Kidney capillary endothelial cell (primary cell): ENCODE results near the gene PITPNM3.

Experiments used
- DNase-seq: peaks from one replicate; pipeline ENCODE4 v3.0.0-alpha.2; 2018; ENCODE audit warnings: low spot score

Gene PITPNM3

DNA sequence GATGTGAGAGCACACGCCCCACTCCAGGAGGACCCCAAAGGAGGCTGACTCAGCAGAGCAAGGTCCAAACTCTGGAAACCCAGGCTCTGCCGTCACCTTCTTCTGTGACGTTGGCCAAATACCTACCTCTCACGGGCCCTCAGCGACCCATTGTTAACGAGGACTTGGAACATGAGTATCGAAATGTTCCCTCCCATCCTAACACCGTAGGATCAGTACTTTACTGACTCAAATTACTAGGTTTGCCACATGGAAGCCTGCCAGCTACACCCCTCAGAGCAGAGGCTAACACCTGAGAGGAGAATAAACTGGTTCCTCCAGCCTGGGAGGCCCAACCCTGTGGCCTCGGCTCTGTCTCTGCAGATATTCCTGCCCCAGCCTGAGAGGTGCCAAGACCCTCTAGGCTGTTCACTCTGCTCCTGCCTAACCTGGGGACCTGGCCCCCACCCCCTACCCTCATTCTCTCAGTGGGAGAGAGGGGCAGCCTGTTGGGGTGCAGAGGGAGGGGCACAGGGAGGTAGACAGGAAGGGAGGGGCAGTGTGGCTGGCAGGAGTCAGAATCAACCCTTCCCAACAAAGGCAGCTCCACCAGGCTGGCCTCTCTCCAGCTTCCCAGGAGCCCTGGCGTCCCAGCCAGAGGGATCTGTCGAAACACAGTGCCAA is 4.4 kb downstream of the PITPNM3 start:
- DNase-seq = no peak

DNA sequence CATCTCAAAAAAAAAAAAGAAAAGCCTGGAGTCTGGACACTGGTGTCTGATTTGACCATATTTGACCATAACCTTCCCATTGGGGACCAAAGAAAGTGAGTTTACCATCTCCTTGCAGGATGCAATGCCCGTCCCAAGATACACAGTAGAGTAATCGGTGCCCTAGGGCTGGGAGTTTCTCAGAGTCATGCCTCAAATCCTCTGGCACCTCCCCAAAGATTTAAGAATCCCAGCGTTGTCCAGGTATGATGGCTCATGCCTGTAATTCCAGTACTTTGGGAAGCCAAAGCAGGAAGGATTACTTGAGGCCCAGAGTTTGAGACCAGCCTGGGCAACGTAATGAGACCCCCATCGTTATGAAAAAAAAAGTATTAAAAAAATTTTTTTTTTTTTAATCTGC is 5.0 kb downstream of the PITPNM3 start:
- no peak for DNase-seq

DNA sequence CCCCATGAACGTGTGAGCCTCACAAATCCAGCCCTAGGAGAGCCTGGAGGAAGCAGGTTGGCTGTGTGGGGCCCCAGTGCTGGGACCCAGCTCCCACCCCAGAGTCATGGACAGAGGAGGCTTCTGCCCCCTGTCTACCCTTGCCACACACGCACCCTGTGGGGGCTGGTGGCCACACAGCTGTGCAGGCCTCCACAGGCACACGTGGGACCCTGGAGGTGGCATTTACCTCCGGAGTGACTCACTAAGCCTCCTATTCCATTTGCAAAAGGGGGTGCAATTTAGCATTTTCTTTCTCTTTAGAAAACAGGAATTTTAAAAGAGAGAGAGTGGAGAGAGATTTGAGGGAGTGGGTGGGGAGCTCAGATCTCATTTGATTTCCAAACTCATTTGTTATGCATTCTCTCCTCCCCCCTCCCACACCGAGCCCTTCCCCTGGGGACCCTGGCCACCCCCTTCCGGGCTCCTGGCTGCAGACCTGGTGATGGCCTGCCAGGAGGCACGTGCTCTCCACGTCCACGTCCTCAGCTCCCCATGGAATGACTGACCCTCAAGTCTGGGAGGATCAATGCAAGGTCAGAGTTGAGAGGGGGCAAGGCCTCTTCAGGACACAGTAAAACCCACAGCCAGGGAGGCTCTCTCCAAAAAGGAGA is 6.8 kb downstream of the PITPNM3 start:
- no peak for DNase-seq

DNA sequence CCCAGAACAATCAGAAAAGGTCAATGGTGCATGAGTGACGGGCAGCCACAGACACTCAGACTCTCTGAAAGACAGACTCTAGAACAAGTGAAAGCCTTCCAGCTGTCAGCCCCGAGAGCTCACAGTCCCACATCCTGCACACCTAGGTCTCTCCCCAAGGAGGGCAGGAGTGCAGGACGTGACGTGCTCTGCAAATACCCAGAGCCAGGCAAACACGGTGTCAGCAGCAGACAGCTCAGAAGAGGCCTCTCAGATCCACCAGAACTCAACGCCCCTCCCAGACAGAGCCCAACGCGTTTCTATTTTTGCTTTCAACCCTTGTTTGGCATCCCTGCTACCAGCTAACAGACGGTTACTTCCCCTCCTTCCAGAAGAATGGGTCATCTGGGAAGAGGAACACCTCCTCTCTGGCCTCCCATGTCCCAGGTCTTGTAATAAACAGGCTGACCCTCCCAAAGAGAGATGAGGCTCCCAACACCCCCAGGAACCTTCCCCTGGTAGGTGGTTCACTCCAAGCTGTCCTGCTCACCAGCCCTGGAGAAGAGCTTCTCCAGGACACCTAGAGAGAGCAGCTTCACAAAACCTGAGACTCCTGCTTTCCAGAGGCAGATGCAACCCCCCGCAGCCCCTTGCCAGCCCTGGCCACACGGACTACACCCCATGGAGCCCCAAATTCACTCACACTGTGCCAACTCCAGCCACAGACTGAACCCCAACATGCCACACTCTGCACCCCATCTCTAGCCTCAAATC is 7.6 kb downstream of the PITPNM3 start:
- no peak for DNase-seq

DNA sequence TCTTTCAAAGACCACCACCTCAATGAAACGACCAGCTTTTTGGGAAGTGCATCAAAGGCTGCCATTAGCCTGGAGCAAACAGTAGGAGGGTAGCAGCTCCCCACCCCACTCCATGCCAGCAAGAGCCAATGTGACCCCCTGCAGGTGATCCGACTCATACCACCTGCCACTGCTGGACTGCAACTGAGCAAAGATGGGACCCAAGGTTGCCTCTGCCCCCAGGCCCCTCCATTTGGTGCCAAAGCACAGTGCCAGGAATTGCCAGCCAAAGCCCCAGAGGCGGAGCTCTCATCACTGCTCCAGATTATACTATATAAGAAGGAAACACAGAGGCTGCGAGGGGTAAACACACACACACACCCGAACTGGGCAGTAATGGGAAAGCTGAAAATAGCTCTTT is 8.3 kb downstream of the PITPNM3 start:
- no peak for DNase-seq

DNA sequence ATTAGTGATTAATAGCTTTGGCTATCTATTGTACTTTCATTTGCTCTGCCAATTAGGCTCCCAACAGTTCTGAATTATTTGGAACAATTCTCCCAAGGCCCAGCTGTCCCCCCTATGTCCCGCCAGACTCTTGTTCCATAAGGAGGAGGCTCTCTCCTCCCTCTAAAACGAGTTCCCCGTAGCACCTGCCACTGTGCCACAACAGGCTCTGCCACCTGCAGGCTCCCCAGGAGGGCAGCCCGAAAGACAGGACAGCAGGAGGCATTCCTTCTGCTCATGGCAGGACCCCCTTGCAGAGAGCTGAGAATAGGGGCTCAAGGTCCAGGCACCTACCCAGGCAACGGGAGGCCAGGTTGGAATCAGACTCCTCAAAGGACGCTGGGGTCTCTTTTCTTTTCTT is 9.0 kb downstream of the PITPNM3 start:
- DNase-seq = no peak

DNA sequence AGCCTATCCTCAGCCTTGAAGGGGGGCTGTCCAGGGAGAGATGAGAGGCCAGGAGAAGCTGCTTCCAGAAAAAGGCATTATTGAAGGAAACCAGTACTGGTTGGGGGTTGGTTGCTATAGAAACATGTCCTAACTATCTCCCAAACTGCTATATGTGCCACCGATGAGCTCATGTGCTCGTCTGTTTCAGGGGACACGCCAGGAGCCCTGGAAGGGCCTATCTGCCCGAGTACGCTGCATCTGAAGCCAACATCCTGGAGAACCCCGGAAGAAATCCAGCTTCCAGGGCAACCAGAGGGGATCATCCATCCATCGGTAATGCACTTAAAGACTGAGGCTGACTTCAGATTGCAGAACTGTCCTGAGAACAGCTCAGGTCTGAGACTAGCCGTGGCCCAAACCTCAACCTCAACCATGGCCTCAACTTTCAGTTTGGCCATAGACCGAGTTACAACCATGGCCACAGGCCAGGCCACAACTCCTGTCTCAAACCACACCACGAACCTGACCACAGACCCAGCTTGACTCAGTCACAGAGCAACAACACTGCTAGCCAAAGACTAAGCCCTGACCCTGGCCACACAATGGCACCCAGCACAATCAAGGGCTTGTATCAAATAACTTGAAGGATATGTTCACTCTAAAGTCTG is 10.2 kb downstream of the PITPNM3 start:
- no peak for DNase-seq

DNA sequence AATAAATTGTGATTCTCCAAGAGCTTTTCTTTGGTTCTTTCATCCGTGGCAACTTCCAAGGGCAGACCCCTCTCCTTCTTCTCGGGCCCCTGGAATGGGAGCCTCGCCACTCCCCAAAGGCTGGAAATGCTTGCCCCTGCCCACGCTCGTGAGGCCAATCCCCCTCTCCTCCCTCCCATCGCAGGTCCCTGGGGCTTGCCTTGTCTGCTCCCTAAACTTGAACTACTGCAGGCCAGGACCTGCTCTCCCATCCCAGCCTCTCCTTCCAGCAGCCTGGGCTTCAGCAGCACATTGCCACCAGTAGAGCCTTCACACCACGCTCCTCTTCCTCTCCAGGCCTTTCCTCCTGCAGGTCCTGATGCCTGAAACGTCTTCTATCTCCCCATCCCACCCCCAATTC is 11.1 kb downstream of the PITPNM3 start:
- DNase-seq = no peak

DNA sequence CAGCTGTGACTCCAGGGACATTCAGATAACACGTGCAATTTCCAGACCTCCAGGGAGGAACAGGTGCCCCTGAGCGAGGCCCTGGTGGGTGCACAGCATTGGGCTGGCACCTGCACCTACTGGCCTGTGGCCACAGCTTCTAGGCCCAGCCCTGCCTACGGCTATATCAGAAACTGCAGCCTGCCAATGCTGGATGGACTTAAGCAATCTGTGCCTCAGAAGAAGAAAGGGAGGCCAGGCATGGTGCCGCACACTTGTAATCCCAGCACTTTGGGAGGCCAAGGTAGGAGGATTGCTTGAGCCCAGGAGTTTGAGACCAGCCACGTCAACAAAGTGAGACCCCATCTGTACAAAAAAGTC is 12.4 kb downstream of the PITPNM3 start:
- no peak for DNase-seq

DNA sequence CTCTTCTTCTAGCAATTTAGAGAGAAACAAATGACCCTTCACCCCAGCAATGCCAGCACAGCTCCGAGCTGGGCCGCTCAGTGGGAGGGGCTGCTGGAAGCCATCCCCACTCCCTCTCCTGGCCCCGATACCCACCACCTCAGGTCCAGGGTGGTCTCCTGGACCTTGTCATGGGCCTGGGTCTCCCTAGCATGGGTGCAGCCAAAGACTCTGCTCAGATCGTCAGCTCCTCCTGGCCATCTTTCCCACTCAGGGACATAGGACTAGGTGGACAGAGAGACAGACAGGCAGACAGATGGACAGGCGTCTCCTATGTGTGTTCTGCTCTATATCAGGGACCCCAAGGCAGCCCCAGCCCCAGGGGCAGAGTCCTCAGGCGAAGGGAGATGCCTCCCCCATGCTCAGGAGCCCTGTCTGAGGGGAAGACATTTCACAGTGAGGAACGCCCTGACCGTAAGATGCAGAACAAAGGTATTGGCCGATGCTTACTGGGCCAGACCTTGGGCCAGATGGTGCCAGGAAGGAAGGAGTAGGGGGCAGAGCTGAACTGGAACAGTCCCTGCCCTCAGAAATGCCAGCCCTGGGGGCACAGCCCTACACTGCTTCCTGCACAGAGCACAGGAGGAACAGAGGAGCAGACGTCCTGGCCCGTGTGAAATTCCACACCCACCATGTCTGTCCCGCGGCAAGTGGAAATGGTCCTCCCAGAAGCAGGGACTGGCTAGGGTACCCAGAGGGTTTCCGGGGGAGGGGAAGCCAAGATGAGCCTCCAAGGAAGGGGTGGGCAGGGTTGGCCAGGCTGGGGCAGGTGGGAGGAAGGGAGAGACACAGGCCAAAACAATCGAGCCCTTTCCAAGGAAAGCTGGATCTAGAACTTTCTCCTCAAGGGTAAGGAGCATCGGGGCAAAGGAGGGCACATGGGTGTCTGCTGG is 13.0 kb downstream of the PITPNM3 start:
- no peak for DNase-seq

DNA sequence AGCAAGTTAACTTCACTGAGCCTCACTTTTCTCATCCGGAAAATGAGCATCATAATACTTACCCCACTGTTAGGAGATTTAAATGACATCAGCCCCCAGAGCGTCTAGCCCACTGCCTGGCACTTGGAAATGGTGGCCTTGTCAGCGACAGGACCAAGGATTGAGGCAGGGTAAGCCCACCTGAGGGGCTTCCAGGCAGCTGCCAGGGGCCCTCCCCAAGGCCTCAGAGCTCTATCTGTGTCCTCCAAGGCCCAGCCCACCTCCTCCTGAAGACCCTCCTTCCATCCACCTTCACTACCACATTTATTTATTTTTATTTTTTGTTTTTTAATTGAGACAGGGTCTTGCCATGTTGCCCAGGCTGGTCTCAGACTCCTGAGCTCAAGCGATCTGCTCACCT is 13.8 kb downstream of the PITPNM3 start:
- no peak for DNase-seq

DNA sequence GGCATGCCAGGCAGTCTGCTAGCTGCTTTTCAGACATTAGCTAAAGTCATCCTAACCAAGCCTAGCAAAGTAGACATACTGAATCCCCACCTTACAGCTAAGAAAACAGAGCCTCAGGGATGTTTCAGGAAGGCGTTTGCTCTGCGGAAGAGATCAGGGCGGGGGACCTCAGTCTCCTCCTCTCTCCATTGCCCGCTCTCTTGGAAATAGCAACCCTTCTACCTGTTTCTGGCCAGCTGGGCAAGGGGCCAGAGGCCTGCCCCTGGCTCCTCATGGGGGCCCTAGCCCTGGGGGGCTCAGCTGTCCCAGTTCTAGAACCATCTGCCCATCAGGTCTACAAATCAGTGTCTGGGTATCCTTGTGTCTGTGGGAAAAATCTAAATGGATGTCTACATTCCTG is 14.5 kb downstream of the PITPNM3 start:
- no peak for DNase-seq

DNA sequence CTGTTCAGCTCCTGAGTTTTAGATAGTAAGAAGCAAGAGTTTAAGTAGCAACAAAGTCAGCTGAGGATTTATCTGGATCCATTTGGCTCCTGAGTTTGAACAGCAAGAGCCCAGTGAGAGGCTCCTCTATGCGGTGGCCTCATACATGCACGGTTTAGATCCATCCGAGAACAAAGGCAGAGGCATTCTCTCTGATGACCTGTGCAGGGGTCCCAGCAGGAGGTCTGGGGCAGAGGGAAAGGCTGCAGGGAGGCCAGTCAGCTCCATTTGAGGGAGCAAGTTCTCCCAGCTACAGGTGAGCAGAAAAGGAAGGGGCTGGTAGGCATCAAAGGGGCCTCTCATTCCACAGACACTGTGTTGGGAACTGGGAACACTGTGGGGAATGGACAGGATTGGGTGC is 16.5 kb downstream of the PITPNM3 start:
- DNase-seq = no peak

DNA sequence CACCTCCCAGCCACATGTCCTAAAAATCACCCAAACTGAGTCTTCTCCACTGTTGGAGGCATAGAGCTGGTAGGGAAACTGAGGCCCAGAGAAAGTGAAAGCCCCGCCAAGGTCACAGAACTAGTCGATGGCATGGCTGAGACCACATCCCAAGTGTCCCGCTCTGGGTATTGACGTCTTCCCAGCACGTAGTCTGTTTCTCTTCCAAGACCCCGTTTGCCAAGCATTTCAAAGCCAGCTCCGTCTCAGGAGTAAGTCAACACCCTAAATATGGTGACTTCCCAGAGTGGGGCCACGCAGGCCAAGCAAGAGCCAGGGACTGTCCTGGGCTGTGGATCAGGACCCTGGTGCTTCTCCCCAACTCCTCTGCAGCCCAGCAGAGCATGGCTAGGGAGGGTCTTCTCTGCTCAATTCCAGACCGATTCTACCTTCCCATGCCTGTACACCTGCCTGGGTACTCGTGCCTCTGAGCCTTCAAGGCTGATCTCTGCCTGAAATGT is 19.7 kb downstream of the PITPNM3 start:
- DNase-seq = no peak

DNA sequence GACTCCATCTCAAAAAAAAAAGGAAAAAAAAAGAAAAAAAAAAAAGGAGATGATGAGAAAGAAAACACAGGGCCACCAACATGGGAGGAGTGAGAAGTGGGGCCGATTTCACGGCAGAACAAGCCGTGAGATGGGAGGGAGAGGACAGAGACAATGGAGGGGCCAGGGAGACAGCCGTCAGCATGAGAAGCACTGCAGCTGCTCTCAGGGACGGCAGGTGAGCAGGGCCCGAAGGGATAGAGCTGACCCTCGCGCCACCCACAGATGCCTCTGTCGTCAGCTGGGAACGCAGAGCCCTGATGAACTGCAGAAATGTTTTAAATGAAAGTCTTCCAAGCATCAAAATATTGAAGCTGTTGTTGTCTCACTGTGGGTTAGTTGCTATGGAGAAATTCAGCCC is 20.3 kb downstream of the PITPNM3 start:
- no peak for DNase-seq

DNA sequence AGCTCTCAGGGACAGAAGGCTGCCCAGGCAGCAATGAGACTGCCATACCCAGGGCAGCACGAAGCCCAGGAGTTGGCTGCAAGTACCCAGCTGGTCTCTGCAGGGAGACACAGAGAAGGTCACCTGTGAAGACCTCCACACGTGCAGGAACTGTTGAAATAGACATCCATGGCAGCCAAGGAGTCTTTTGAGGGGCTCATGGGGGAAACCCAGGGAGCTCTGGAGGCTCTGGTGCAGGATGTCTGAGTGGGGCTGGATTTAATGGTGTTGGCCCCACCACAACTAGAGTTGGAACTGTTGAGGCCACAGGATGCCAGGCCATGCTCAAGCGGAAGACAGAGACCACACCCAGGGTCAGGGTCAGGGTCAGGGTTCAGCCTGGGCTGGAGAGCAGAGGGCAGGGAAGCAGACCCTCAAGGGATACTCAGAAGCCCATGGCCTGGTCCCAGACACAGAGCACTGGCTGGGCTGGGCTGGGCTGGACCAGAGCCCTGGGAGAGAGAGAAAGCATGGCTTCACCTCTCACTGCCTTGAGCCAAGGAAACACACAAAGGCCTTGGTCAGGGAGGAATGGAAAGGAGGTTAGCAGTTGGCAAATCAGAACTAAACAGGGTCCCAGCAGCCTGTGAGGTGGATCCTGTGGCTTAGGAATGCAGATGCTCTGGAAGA is 21.4 kb downstream of the PITPNM3 start:
- DNase-seq = no peak

DNA sequence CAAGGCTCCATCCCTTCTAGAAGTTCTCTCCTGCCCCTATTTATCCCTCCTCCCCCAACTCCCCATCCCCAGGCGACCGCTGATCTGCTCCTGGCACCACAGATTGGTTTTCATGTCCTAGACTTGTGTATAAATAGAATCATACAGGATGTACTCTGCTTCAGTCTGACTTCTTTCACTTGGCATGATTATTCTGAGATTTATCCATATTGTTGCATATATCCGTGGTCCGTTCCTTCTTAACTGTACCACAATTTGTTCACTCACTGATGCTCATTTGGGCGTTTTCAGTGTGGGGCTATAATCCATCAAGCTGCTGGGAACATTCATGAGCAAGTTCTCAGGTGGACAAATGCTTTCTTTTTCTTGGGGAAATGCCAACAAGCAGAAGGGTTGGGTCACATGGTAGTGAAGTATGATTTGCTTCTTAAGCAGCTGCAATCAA is 23.9 kb downstream of the PITPNM3 start:
- DNase-seq = no peak

DNA sequence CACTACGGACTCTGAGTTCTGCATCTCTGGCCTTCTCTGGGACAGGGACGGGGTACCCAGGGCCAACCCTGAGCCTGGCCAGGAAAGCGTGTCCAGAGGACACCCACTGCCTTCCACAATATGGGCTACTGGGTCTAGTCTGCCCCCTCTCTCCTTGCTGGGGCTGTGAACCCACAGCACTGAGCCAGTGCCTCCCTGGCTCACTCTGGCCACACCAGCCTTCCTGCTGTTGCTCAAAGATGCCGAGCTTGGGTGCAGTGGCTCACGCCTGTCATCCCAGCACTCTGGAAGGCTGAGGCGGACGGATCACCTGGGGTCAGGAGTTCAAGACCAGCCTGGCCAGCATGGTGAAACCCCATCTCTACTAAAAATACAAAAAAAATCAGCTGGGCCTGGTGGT is 24.8 kb downstream of the PITPNM3 start:
- no peak for DNase-seq

DNA sequence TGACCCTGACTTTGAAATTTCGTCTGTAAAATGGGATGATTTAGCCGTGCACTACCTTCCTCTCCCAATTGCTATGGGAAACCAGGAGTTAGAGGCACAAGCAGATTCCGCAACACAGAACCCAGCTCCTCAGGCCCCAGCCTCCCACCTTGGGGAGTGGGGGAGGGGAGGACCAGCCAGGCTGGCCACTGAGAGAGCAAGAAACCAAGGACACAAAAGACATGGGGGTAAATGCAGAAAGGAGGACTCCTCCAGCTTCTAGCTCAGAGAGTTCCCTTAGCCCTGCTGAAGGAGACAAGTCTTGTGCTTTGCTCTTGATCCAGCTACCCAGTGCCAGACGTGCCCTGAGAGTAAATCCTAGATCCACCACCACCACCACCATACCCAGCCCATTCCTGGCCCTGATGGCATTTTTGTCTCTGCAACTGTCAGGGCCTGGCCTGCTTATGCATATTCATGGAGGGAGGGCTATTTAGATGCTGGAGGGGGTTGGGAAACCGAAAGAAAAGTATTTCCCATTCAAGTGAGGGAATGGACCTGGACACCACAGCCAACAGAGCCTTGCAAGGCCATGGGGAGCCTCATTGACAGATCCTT is 25.9 kb downstream of the PITPNM3 start:
- DNase-seq = no peak

DNA sequence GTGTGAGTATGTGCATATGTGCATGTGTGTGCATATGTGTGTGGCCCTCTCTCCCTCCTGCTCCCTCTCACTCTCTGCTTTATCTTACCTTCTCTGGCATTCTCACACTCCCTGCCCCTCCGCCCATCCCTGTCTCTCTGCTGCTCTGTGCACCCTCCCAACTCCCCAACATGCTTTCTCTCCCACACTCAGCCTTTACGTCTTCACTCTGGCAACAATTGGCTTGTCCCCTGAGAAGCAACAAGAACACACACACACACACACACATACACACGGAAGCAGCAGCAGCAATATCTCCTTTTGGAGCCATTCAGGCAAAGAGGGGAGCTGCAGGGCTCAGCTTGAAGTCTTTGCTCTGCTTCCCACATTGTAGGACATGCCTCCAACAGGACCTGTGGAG is 27.8 kb downstream of the PITPNM3 start:
- no peak for DNase-seq
